SH-SY5Y (cell line): Measurements from ENCODE around the gene LRIG1.

Experiments used
- GATA2 ChIP-seq: IDR thresholded peaks from 2 replicates; pipeline ENCODE4 v1.6.1; 2011; ENCODE audit warnings: mild to moderate bottlenecking, low read depth, low read length
- GATA3 ChIP-seq: IDR thresholded peaks from 2 replicates; pipeline ENCODE4 v1.6.1; 2011; ENCODE audit warnings: low read depth, mild to moderate bottlenecking, low read length, moderate library complexity

- TF ChIP-seq GATA3 (peak; percentile 91), GATA2 (peak; percentile 94)
Measured at GRCh38 chr3:66452303-66453011, 48.4 kb downstream of the LRIG1 start.
